Hepatocyte (in vitro differentiated cells): ENCODE measurements around the gene SPOCK2.

Experiments
- EZH2 ChIP-seq: fragments of 200-600 bp; sonication (generic); IDR thresholded peaks from 2 replicates; pipeline ENCODE4 v1.6.1; 2016; ENCODE audit warnings: antibody characterized with exemption, mild to moderate bottlenecking, borderline replicate concordance
- EZH2phosphoT487 ChIP-seq: fragments of 200-600 bp; sonication (generic); IDR thresholded peaks from one replicate; pipeline ENCODE4 v1.6.1; 2018; ENCODE audit warnings: antibody characterized with exemption, mild to moderate bottlenecking, low read depth, moderate library complexity; ENCODE audit not compliant: unreplicated experiment, severe bottlenecking
- TF ChIP-seq, protein P1 (sequence below): fragments of 200-600 bp; sonication (generic); IDR thresholded peaks from 2 replicates; pipeline ENCODE4 v1.5.1; 2016; ENCODE audit warnings: antibody characterized with exemption, mild to moderate bottlenecking; ENCODE audit not compliant: poor library complexity

DNA sequence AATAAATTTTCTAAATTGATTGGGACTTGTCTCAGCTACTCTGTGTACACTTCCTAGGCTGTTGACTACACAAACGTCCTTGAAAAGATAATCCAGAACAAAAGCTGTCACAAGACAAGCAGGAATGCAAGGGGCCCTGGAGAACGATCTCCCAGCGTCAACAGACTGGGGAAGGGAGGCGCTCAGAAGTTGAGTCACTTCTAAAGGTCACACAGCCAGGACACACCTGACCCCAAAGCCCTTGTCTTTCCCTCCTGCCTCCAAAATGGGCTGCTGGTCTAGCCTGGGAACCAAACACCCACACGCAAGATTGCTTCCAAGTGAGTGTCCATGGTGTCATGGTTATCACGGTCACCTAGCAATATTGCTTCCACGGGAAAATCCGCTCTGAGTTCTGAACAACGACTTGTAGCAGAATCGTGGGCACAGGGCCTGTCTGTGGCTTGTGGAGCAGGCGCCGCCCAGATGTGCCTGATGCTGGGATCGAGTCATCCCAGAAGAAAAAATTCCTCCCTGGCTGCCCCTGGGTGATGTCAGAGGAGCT, 49.8 kb downstream of the SPOCK2 start:
- TF ChIP-seq EZH2 (no peak), EZH2phosphoT487 (no peak)
- TF ChIP-seq, protein P1, sequence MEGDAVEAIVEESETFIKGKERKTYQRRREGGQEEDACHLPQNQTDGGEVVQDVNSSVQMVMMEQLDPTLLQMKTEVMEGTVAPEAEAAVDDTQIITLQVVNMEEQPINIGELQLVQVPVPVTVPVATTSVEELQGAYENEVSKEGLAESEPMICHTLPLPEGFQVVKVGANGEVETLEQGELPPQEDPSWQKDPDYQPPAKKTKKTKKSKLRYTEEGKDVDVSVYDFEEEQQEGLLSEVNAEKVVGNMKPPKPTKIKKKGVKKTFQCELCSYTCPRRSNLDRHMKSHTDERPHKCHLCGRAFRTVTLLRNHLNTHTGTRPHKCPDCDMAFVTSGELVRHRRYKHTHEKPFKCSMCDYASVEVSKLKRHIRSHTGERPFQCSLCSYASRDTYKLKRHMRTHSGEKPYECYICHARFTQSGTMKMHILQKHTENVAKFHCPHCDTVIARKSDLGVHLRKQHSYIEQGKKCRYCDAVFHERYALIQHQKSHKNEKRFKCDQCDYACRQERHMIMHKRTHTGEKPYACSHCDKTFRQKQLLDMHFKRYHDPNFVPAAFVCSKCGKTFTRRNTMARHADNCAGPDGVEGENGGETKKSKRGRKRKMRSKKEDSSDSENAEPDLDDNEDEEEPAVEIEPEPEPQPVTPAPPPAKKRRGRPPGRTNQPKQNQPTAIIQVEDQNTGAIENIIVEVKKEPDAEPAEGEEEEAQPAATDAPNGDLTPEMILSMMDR = no peak
